ENCODE results near the gene MRPL38. TPM values are rescaled to one million over a fixed set of nuclear protein-coding genes. Genes with fewer than 3 reads are reported as not detected.

MRPL38 gene
- total RNA-seq, 1 donor from 2014 or later, result 124 TPM

Other genes with a start within 250 kb of the MRPL38 start
- gene RECQL5, start 237.7 kb downstream of the MRPL38 start, total RNA-seq, result 14.3 TPM
- 47.8 TPM for gene SAP30BP, start 237.5 kb downstream of the MRPL38 start, total RNA-seq
- 8.8 TPM for gene ITGB4, start 183.4 kb downstream of the MRPL38 start, total RNA-seq
- 20.2 TPM for gene GALK1, start 139.7 kb downstream of the MRPL38 start, total RNA-seq
- 14.8 TPM for gene UNK, start 120.1 kb downstream of the MRPL38 start, total RNA-seq
- 8.6 TPM for gene UNC13D, start 60.5 kb downstream of the MRPL38 start, total RNA-seq
- gene WBP2, start 49.5 kb downstream of the MRPL38 start, total RNA-seq, result 152 TPM
- gene TRIM47, start 26.3 kb downstream of the MRPL38 start, total RNA-seq, result 24.4 TPM
- gene TRIM65, start 7.9 kb downstream of the MRPL38 start, total RNA-seq, result 11.4 TPM
- 4.2 TPM for gene FBF1, start 36.2 kb upstream of the MRPL38 start, total RNA-seq
- 101 TPM for gene ACOX1, start 74.3 kb upstream of the MRPL38 start, total RNA-seq
- 6.6 TPM for gene TEN1, start 74.4 kb upstream of the MRPL38 start, total RNA-seq
- gene CDK3, start 96.0 kb upstream of the MRPL38 start, total RNA-seq, result 2.6 TPM
- gene EVPL, start 122.4 kb upstream of the MRPL38 start, total RNA-seq, result 0.07 TPM
- 66.1 TPM for gene SRP68, start 167.6 kb upstream of the MRPL38 start, total RNA-seq
- not detected for gene GALR2, start 169.9 kb upstream of the MRPL38 start, total RNA-seq
- gene ZACN, start 174.3 kb upstream of the MRPL38 start, total RNA-seq, result not detected
- gene EXOC7, start 198.9 kb upstream of the MRPL38 start, total RNA-seq, result 82.2 TPM
- not detected for gene FOXJ1, start 236.4 kb upstream of the MRPL38 start, total RNA-seq

All from left ventricle myocardium superior (tissue), 1 donor.